Subcutaneous adipose tissue (tissue), 4 donors: ENCODE data around the gene TRAM2. TPM values are rescaled to one million over a fixed set of nuclear protein-coding genes. Genes with fewer than 3 reads are reported as not detected.

Source experiments
- CTCF ChIP-seq: fragments of 450-650 bp; IDR thresholded peaks from one replicate; pipeline ENCODE4 v1.5.1; 2016; ENCODE audit warnings: low read depth, mild to moderate bottlenecking, control low read depth, antibody characterized with exemption, moderate library complexity
- total RNA-seq, 4 donors: library from RNA; depleted of rRNA; stranded (reverse); fragments of >200 nt; gene quantifications; one replicate each; pipeline ENCODE4 v1.1.0, GENCODE V29; 2016

The TRAM2 gene
- total RNA-seq, 4 donors from 2014 or later = 18.3 to 39.1 (median 27.6) TPM

GRCh38 chr6:52526634-52527033 lies 50.2 kb downstream of the TRAM2 start:
- TF ChIP-seq CTCF = no peak

GRCh38 chr6:52524918-52525317 lies 51.9 kb downstream of the TRAM2 start:
- no peak for TF ChIP-seq CTCF

- no peak for TF ChIP-seq CTCF
Measured at GRCh38 chr6:52523378-52524142, 53.3 kb downstream of the TRAM2 start.

- TF ChIP-seq CTCF = no peak
Measured at GRCh38 chr6:52522655-52523054, 54.2 kb downstream of the TRAM2 start.

GRCh38 chr6:52522151-52522626 lies 54.7 kb downstream of the TRAM2 start:
- TF ChIP-seq CTCF = no peak

- TF ChIP-seq CTCF = no peak
Measured at GRCh38 chr6:52519618-52520017, 57.2 kb downstream of the TRAM2 start.

- TF ChIP-seq CTCF = no peak
Measured at GRCh38 chr6:52518279-52518945, 58.4 kb downstream of the TRAM2 start.
